HepG2 (cell line): ENCODE data around the gene TCFL5. TPM values are rescaled to one million over a fixed set of nuclear protein-coding genes. Genes with fewer than 3 reads are reported as not detected.

Source experiments
- ARNT2 ChIP-seq: sonication (generic); formaldehyde crosslinking; IDR thresholded peaks from 2 replicates; pipeline ENCODE4 v1.8.0; 2022; ENCODE audit warnings: mild to moderate bottlenecking, low read depth, missing genetic modification reagents, moderate library complexity
- ATM ChIP-seq: fragments of 450-650 bp; IDR thresholded peaks from 2 replicates; pipeline ENCODE4 v1.7.1; 2017; ENCODE audit warnings: mild to moderate bottlenecking, borderline replicate concordance
- CEBPG ChIP-seq: IDR thresholded peaks from 2 replicates; pipeline ENCODE4 v1.6.1; 2016
- ESRRA ChIP-seq: sonication (generic); formaldehyde crosslinking; IDR thresholded peaks from 2 replicates; pipeline ENCODE4 v1.5.1; 2020; ENCODE audit warnings: mild to moderate bottlenecking, low read depth, missing genetic modification reagents
- GLMP ChIP-seq: sonication (generic); formaldehyde crosslinking; IDR thresholded peaks from 2 replicates; pipeline ENCODE4 v1.9.0; 2021; ENCODE audit warnings: missing genetic modification reagents, mild to moderate bottlenecking, borderline replicate concordance
- HINFP ChIP-seq: sonication (generic); formaldehyde crosslinking; IDR thresholded peaks from 2 replicates; pipeline ENCODE4 v1.4.0; 2020; ENCODE audit warnings: low read depth, mild to moderate bottlenecking, missing genetic modification reagents
- HMG20A ChIP-seq: IDR thresholded peaks from 2 replicates; pipeline ENCODE4 v1.6.1; 2016; ENCODE audit warnings: borderline replicate concordance
- HMG20B ChIP-seq: conservative IDR thresholded peaks from 2 replicates; pipeline ENCODE4 v1.6.1; 2016; ENCODE audit warnings: missing genetic modification reagents, missing compliant biosample characterization
- MNT ChIP-seq: fragments of 450-650 bp; IDR thresholded peaks from 2 replicates; pipeline ENCODE4 v1.6.1; 2016
- NFRKB ChIP-seq: fragments of 450-650 bp; IDR thresholded peaks from 2 replicates; pipeline ENCODE4 v1.6.1; 2017
- PHF21A ChIP-seq: sonication (generic); formaldehyde crosslinking; IDR thresholded peaks from 2 replicates; pipeline ENCODE4 v1.5.0; 2020; ENCODE audit warnings: mild to moderate bottlenecking, missing genetic modification reagents
- RERE ChIP-seq: IDR thresholded peaks from 2 replicates; pipeline ENCODE4 v1.6.1; 2016; ENCODE audit warnings: low read depth, missing genetic modification reagents, missing compliant biosample characterization
- SCMH1 ChIP-seq: sonication (generic); formaldehyde crosslinking; IDR thresholded peaks from 2 replicates; pipeline ENCODE4 v1.9.0; 2021; ENCODE audit warnings: missing genetic modification reagents, mild to moderate bottlenecking, borderline replicate concordance
- ZMYM3 ChIP-seq: sonication (generic); formaldehyde crosslinking; IDR thresholded peaks from 2 replicates; pipeline ENCODE4 v1.5.1; 2020; ENCODE audit warnings: mild to moderate bottlenecking, missing genetic modification reagents
- ZNF260 ChIP-seq: sonication (generic); formaldehyde crosslinking; IDR thresholded peaks from 2 replicates; pipeline ENCODE4 v1.4.0; 2020; ENCODE audit warnings: missing genetic modification reagents, low read depth, mild to moderate bottlenecking, borderline replicate concordance
- ZNF3 ChIP-seq: IDR thresholded peaks from 2 replicates; pipeline ENCODE4 v1.7.0; 2017; ENCODE audit warnings: inconsistent platforms
- ZNF329 ChIP-seq: sonication (generic); formaldehyde crosslinking; IDR thresholded peaks from 2 replicates; pipeline ENCODE4 v1.9.0; 2021; ENCODE audit warnings: low read depth, mild to moderate bottlenecking, missing genetic modification reagents
- ZNF383 ChIP-seq: sonication (generic); formaldehyde crosslinking; IDR thresholded peaks from 2 replicates; pipeline ENCODE4 v1.4.0; 2020; ENCODE audit warnings: missing genetic modification reagents, mild to moderate bottlenecking, borderline replicate concordance
- ZNF451 ChIP-seq: sonication (generic); formaldehyde crosslinking; IDR thresholded peaks from 2 replicates; pipeline ENCODE4 v1.5.0; 2020; ENCODE audit warnings: mild to moderate bottlenecking, missing genetic modification reagents
- ZNF788 ChIP-seq: sonication (generic); formaldehyde crosslinking; IDR thresholded peaks from 2 replicates; pipeline ENCODE4 v1.5.0; 2020; ENCODE audit warnings: mild to moderate bottlenecking, missing genetic modification reagents, borderline replicate concordance
- ZNF841 ChIP-seq: sonication (generic); formaldehyde crosslinking; IDR thresholded peaks from 2 replicates; pipeline ENCODE4 v1.8.1; 2023; ENCODE audit warnings: missing genetic modification reagents, borderline replicate concordance
- polyA plus RNA-seq, 8 experiments: library from polyadenylated mRNA; depleted of rRNA in 3 of 8; stranded (reverse) in 7 of 8; unstranded in 1 of 8; fragments of >200 nt; fragmentation: Illumina TruSeq in 4 of 8; extraction: Trizol in 4 of 8; gene quantifications; 2 replicates each; pipeline versions ENCODE4 v1.2.1 to v1.2.3, GENCODE V29; 2011 to 2016; ENCODE audit warnings: low read depth in 4 of 8, missing spikeins in 1 of 8, mixed read lengths in 1 of 8; ENCODE audit not compliant: insufficient read depth in 1 of 8
- total RNA-seq, 5 experiments: library from RNA; depleted of rRNA; stranded (reverse); fragments of >200 nt; fragmentation: Illumina TruSeq; extraction: Trizol; gene quantifications; 2 replicates each; pipeline ENCODE4 v1.2.3, GENCODE V29; 2016; ENCODE audit warnings: low read depth in 1 of 5

The TCFL5 gene
- total and polyA plus RNA-seq, 2 of the 13 experiments (the other 11 are each of a cell fraction or from before 2014, with no cell fraction given) = 14.8 to 20.0 TPM

- TF ChIP-seq HMG20B (CRISPR knock-in tag) (0 out of 2 replicates have a peak, but pooled peaks have one; percentile 29), RERE (CRISPR knock-in tag) (peak; percentile 54; the same call in 1 of the 2 replicates), HINFP (CRISPR knock-in tag) (peak; percentile 76; the same call in 1 of the 2 replicates), ZNF383 (no peak), GLMP (CRISPR knock-in tag) (no peak), ZNF788 (CRISPR knock-in tag) (peak; percentile 82; the same call in 1 of the 2 replicates), NFRKB (no peak), ZNF3 (no peak), ZMYM3 (CRISPR knock-in tag) (peak; percentile 78; the same call in 1 of the 2 replicates), ZNF451 (peak; percentile 76), HMG20A (CRISPR knock-in tag) (no peak; the same call in 1 of the 2 replicates), ATM (no peak), ESRRA (CRISPR knock-in tag) (no peak), ZNF841 (CRISPR knock-in tag) (no peak; the same call in 1 of the 2 replicates), CEBPG (CRISPR knock-in tag) (peak; percentile 65), ZNF260 (CRISPR knock-in tag) (no peak; the same call in 1 of the 2 replicates), ARNT2 (peak; percentile 88), SCMH1 (CRISPR knock-in tag) (no peak), PHF21A (CRISPR knock-in tag) (peak; percentile 54), MNT (no peak), ZNF329 (CRISPR knock-in tag) (peak; percentile 71; the same call in 1 of the 2 replicates)
Measured at GRCh38 chr20:62900052-62900691, 38.5 kb upstream of the TCFL5 start (continued).
